Upper lobe of right lung (tissue), 1 donor: ENCODE results near the gene MDM2. TPM values are rescaled to one million over a fixed set of nuclear protein-coding genes. Genes with fewer than 3 reads are reported as not detected.
A peak's percentile ranks its signal among the peaks of the same experiment; 100 is the strongest.
"Not testable (repeated sequence)": the region's sequence is repeated elsewhere in the genome, so short reads cannot be mapped to it uniquely, and the experiment has no call there.

Experiments
- ATAC-seq: fragments of 200-7000 bp; cut with Tn5 transposase; one replicate; pipeline ENCODE4 v1.9.1; 2020; ENCODE audit warnings: mild to moderate bottlenecking, moderate library complexity
- DNase-seq: peaks from one replicate; pipeline ENCODE4 v3.0.0-alpha.2; 2020
- H3K27ac ChIP-seq: fragments of 200-600 bp; one replicate; pipeline ENCODE4 v1.8.0; 2022
- H3K27me3 ChIP-seq: fragments of 200-600 bp; one replicate; pipeline ENCODE4 v1.8.0; 2022; ENCODE audit warnings: mild to moderate bottlenecking
- H3K36me3 ChIP-seq: fragments of 200-600 bp; one replicate; pipeline ENCODE4 v1.8.0; 2022
- H3K4me1 ChIP-seq: fragments of 200-600 bp; one replicate; pipeline ENCODE4 v1.8.0; 2022
- H3K4me3 ChIP-seq: fragments of 200-600 bp; one replicate; pipeline ENCODE4 v1.8.0; 2022; ENCODE audit warnings: mild to moderate bottlenecking
- H3K9me3 ChIP-seq: fragments of 200-600 bp; one replicate; pipeline ENCODE4 v1.8.0; 2022
- intact Hi-C: fragments of 100-400 bp; cut with DNase I; formaldehyde crosslinking; loops from one replicate; pipeline ENCODE4 v1.11.0; 2022
- total RNA-seq: library from RNA; stranded (reverse); fragmentation: NEBNext Ultra II Directional; extraction: Animal tissue kit (Norgen Biotek cat#: 25700); gene quantifications from one replicate; pipeline ENCODE4 v1.2.1, GENCODE V29; 2021
- TF ChIP-seq, protein P1 (sequence below): fragments of 200-600 bp; IDR thresholded peaks from one replicate; pipeline ENCODE4 v1.8.0; 2022; ENCODE audit warnings: antibody characterized with exemption
- donor health status: DM: no; HTN: yes; CAD: no; lungs with severe emphysema.

MDM2 gene
- total RNA-seq, 1 donor from 2014 or later = 198 TPM

DNA sequence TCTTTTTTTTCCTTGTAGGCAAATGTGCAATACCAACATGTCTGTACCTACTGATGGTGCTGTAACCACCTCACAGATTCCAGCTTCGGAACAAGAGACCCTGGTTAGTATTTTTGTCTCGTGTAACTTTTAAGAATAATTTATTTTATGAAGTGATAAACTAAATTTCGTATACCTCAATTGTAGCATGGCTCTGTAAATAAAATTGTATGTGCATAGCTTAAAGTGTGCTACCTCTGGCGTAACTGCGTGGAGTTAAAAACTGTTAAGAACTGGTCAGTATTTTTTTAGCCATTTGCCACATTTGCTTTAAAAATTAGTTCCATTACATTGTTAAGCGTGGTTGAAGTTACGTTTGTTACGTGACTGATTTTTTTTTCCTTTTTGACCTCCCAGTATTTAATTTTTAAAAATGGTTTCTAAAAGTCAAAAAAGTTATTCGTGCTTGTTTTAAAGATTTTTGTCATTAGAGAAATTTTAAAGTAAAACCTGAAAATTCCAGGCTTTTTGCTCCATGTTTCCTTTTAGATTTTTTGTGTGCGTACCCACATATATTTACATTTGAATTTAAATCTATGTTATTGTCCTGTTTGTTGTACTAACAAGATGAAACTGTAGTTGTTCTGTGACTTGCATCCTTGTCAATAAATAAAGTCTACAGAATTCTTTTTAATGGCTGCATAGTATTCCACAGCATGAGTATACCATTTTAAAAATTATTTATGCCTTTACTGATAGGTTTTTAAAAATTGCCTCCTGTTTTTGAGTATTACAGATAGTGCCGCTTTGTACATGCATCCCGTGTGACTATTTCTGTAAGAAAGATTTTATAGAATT lies 1.4 kb downstream of the MDM2 start:
- intact Hi-C loops = no loop called here
- Histone ChIP-seq H3K4me1 (peaks cover 33% of the 10 kb centered on the region), H3K4me3 (peak overlapping the region; percentile 96), H3K27ac (peak overlapping the region; percentile 98), H3K9me3 (no peaks in the 10 kb centered on the region), H3K36me3 (peaks cover 51% of the 10 kb centered on the region), H3K27me3 (no peaks in the 10 kb centered on the region)
- DNase-seq (no peak), ATAC-seq (no peak)
- TF ChIP-seq, protein P1, sequence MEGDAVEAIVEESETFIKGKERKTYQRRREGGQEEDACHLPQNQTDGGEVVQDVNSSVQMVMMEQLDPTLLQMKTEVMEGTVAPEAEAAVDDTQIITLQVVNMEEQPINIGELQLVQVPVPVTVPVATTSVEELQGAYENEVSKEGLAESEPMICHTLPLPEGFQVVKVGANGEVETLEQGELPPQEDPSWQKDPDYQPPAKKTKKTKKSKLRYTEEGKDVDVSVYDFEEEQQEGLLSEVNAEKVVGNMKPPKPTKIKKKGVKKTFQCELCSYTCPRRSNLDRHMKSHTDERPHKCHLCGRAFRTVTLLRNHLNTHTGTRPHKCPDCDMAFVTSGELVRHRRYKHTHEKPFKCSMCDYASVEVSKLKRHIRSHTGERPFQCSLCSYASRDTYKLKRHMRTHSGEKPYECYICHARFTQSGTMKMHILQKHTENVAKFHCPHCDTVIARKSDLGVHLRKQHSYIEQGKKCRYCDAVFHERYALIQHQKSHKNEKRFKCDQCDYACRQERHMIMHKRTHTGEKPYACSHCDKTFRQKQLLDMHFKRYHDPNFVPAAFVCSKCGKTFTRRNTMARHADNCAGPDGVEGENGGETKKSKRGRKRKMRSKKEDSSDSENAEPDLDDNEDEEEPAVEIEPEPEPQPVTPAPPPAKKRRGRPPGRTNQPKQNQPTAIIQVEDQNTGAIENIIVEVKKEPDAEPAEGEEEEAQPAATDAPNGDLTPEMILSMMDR = no peak

- DNase-seq, intact Hi-C loops, H3K27me3 ChIP-seq, ATAC-seq, H3K9me3 ChIP-seq: not testable (repeated sequence)
- Histone ChIP-seq H3K36me3 (peaks cover 57% of the 10 kb centered on the region), H3K27ac (peak overlapping the region; percentile 98), H3K4me1 (peaks cover 33% of the 10 kb centered on the region), H3K4me3 (peak overlapping the region; percentile 96)
Measured at GRCh38 chr12:68810027-68810389, 2.0 kb downstream of the MDM2 start.

GRCh38 chr12:68811573-68811972 lies 3.6 kb downstream of the MDM2 start:
- H3K9me3 ChIP-seq, intact Hi-C loops, DNase-seq, H3K27me3 ChIP-seq, H3K27ac ChIP-seq, ATAC-seq: not testable (repeated sequence)
- H3K36me3 ChIP-seq = peaks cover 73% of the 10 kb centered on the region
- H3K4me3 ChIP-seq = peak overlapping the region; percentile 96
- H3K4me1 ChIP-seq = peaks cover 33% of the 10 kb centered on the region

DNA sequence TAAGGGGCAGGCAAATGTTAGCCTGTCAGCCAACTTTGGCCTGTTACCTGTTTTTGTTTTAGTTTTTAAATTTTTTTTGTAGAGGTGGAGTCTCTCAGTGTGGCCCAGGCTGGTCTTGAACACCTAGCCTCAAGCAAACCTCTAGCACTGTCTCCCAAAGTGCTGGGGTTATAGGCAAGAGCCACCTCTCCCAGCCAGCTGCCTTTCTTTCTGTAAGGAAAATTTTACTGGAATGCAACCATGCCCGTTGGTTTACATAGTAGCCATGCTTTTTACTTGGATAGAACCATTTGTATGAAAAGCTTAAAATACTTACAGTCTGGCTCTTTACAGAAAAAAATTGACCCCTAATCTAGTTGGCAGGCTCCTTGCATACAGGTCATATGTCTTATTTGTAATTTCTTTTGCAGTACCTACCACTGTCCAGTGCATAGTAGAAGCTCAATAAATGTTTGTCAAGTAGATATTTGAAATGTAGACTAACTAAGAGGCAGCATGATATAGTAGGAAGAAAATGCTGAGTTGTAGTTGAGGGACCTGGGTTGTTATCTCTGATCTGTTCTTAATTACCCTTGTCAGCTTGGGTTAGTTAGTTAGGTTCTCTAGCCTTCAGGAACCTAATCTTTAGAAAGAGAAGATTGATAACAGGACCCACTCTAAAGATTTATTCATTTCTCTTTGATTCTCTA lies 4.7 kb downstream of the MDM2 start:
- Histone ChIP-seq H3K4me3 (peak overlapping the region; percentile 96), H3K9me3 (no peaks in the 10 kb centered on the region), H3K27ac (peak overlapping the region; percentile 18), H3K27me3 (no peaks in the 10 kb centered on the region), H3K36me3 (peaks cover 84% of the 10 kb centered on the region), H3K4me1 (peaks cover 25% of the 10 kb centered on the region)
- DNase-seq (no peak), ATAC-seq (no peak)
- TF ChIP-seq, protein P1 = no peak
- intact Hi-C loops = no loop called here

- TF ChIP-seq, protein P1 = no peak
- Histone ChIP-seq H3K36me3 (peaks cover 89% of the 10 kb centered on the region), H3K4me1 (peaks cover 25% of the 10 kb centered on the region), H3K27ac (peak overlapping the region; percentile 18), H3K27me3 (no peaks in the 10 kb centered on the region), H3K9me3 (no peaks in the 10 kb centered on the region), H3K4me3 (peak overlapping the region; percentile 96)
- DNase-seq = no peak
- intact Hi-C loops = no loop called here
- no peak for ATAC-seq
Measured at GRCh38 chr12:68813242-68813593, 5.2 kb downstream of the MDM2 start.

DNA sequence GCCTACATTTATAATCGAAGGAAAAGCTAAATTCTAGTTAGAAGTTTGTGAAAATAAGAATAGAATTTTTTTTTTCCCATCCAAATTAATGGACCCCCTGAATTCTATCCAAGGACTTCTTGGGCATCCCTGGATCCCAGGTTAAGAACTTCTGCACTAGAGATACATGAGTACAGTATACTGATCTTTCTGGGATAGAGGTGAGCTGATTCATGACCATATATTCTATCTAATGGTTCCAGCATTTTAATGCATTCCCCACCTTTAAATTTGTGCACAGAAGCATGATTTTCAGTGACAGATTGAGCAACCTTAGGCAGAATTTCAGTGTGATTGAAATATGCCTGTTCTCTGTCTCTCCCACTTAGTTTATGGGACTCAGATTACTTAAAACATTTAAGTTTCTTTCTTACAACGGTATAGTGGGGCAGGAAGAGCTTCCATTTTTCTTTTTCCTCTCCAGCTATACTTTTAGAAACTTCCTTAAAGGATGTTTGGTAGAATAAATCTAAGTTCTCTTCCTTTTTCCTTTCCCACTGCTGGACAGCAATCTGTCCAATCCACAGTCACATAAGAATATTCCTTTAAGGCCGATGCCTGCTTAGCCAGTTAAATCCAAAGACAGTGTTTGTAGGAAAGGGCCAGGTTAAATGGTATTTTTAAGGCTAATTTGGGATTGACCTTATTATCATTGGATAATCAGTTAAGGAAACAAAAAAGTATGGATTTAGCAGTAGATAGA lies 6.7 kb downstream of the MDM2 start:
- Histone ChIP-seq H3K27me3 (no peaks in the 10 kb centered on the region), H3K4me1 (peaks cover 25% of the 10 kb centered on the region), H3K9me3 (no peaks in the 10 kb centered on the region), H3K27ac (no peak overlapping the region), H3K4me3 (no peak overlapping the region), H3K36me3 (peaks cover 99% of the 10 kb centered on the region)
- ATAC-seq (no peak), DNase-seq (no peak)
- intact Hi-C loops = no loop called here
- TF ChIP-seq, protein P1 = no peak
